Fibroblast of the conjunctiva (primary cell): ENCODE data around the gene SLFNL1.
A peak's percentile ranks its signal among the peaks of the same experiment; 100 is the strongest.

Source experiments
- DNase-seq: peaks from one replicate; pipeline ENCODE4 v3.0.0-alpha.2; 2010; ENCODE audit warnings: low read depth

Gene SLFNL1

GRCh38 chr1:40986328-40986783 lies 35.2 kb downstream of the SLFNL1 start:
- DNase-seq = no peak

GRCh38 chr1:40985875-40986274 lies 35.6 kb downstream of the SLFNL1 start:
- DNase-seq = no peak

GRCh38 chr1:40985161-40985560 lies 36.4 kb downstream of the SLFNL1 start:
- DNase-seq = no peak

GRCh38 chr1:40984531-40984930 lies 37.0 kb downstream of the SLFNL1 start:
- no peak for DNase-seq

GRCh38 chr1:40984066-40984465 lies 37.5 kb downstream of the SLFNL1 start:
- no peak for DNase-seq

- DNase-seq = no peak
Measured at GRCh38 chr1:40983286-40983685, 38.2 kb downstream of the SLFNL1 start.

GRCh38 chr1:40982721-40983120 lies 38.8 kb downstream of the SLFNL1 start:
- DNase-seq = no peak

- no peak for DNase-seq
Measured at GRCh38 chr1:40981691-40982448, 39.7 kb downstream of the SLFNL1 start.

- no peak for DNase-seq
Measured at GRCh38 chr1:40980453-40981121, 40.9 kb downstream of the SLFNL1 start.

GRCh38 chr1:40980068-40980452 lies 41.5 kb downstream of the SLFNL1 start:
- no peak for DNase-seq

GRCh38 chr1:40979241-40980067 lies 42.1 kb downstream of the SLFNL1 start, which contains the start of gene CTPS1:
CTPS1 (plus strand) TSS chr1:40979696; CDS start chr1:40983291, 3,595 bp downstream.
- peak; percentile 87 for DNase-seq

- no peak for DNase-seq
Measured at GRCh38 chr1:40978886-40979240, 42.7 kb downstream of the SLFNL1 start.

- DNase-seq = no peak
Measured at GRCh38 chr1:40977716-40978115, 43.8 kb downstream of the SLFNL1 start.

- no peak for DNase-seq
Measured at GRCh38 chr1:40976952-40977690, 44.4 kb downstream of the SLFNL1 start.

- no peak for DNase-seq
Measured at GRCh38 chr1:40974945-40975344, 46.6 kb downstream of the SLFNL1 start.

GRCh38 chr1:40973912-40974311 lies 47.6 kb downstream of the SLFNL1 start:
- DNase-seq = no peak

GRCh38 chr1:40971966-40972365 lies 49.6 kb downstream of the SLFNL1 start:
- DNase-seq = no peak

- DNase-seq = no peak
Measured at GRCh38 chr1:40969445-40969844, 52.1 kb downstream of the SLFNL1 start.

- DNase-seq = no peak
Measured at GRCh38 chr1:40966417-40966816, 55.1 kb downstream of the SLFNL1 start.
